GM12891 (cell line): ENCODE data around the gene TRIM9.

Experiments used
- DNase-seq: peaks from one replicate; pipeline ENCODE4 v3.0.0; 2011; ENCODE audit warnings: low spot score; ENCODE audit not compliant: insufficient read length
- FAIRE-seq: peaks from 2 replicates; lab custom pipeline; 2011; peaks lifted over from hg19 to GRCh38; lab: Jason Lieb, UNC
- PAX5 ChIP-seq: IDR thresholded peaks from 2 replicates; pipeline ENCODE4 v1.6.1; 2011; ENCODE audit warnings: low read length, moderate library complexity, mild to moderate bottlenecking; ENCODE audit not compliant: insufficient read depth, severe bottlenecking
- POLR2A ChIP-seq: IDR thresholded peaks from 2 replicates; pipeline ENCODE4 v1.6.1; 2011; ENCODE audit warnings: low read depth, low read length, control low read depth
- POLR2AphosphoS5 ChIP-seq: IDR thresholded peaks from 2 replicates; pipeline ENCODE4 v1.6.1; 2011; ENCODE audit warnings: low read depth, low read length, control low read depth
- POU2F2 ChIP-seq: IDR thresholded peaks from 2 replicates; pipeline ENCODE4 v1.6.1; 2011; ENCODE audit warnings: low read depth, mild to moderate bottlenecking, control low read depth, low read length, moderate library complexity
- SPI1 ChIP-seq: IDR thresholded peaks from 2 replicates; pipeline ENCODE4 v1.6.1; 2011; ENCODE audit warnings: low read depth, low read length, control low read depth
- TAF1 ChIP-seq: IDR thresholded peaks from 2 replicates; pipeline ENCODE4 v1.6.1; 2011; ENCODE audit warnings: low read depth, low read length, control low read depth

TRIM9 gene

GRCh38 chr14:51035611-51036192 lies 59.2 kb downstream of the TRIM9 start:
- DNase-seq (no peak), FAIRE-seq (no peak)
- no peak for TF ChIP-seq SPI1
- TF ChIP-seq POLR2A = no peak
- TF ChIP-seq TAF1 = no peak
- TF ChIP-seq POLR2AphosphoS5 = no peak
- TF ChIP-seq PAX5 = no peak
- TF ChIP-seq POU2F2 = no peak

GRCh38 chr14:51028851-51029754 lies 65.8 kb downstream of the TRIM9 start:
- no peak for DNase-seq
- FAIRE-seq = no peak
- TF ChIP-seq POLR2A (no peak), POU2F2 (no peak), TAF1 (no peak), PAX5 (no peak), POLR2AphosphoS5 (no peak), SPI1 (no peak)

- FAIRE-seq (no peak), DNase-seq (no peak)
- TF ChIP-seq SPI1 = no peak
- TF ChIP-seq PAX5 = no peak
- no peak for TF ChIP-seq POU2F2
- no peak for TF ChIP-seq TAF1
- no peak for TF ChIP-seq POLR2A
- TF ChIP-seq POLR2AphosphoS5 = no peak
Measured at GRCh38 chr14:51028361-51028760, 66.5 kb downstream of the TRIM9 start.

GRCh38 chr14:51024377-51024776 lies 70.5 kb downstream of the TRIM9 start:
- TF ChIP-seq POLR2AphosphoS5 = no peak
- TF ChIP-seq POU2F2 = no peak
- no peak for TF ChIP-seq PAX5
- no peak for TF ChIP-seq SPI1
- TF ChIP-seq POLR2A = no peak
- TF ChIP-seq TAF1 = no peak
- no peak for DNase-seq
- no peak for FAIRE-seq

GRCh38 chr14:51023964-51024363 lies 70.9 kb downstream of the TRIM9 start:
- no peak for DNase-seq
- no peak for FAIRE-seq

GRCh38 chr14:51022769-51023168 lies 72.1 kb downstream of the TRIM9 start:
- no peak for DNase-seq
- no peak for FAIRE-seq
- no peak for TF ChIP-seq POLR2A
- no peak for TF ChIP-seq POU2F2
- TF ChIP-seq SPI1 = no peak
- no peak for TF ChIP-seq PAX5
- TF ChIP-seq TAF1 = no peak
- TF ChIP-seq POLR2AphosphoS5 = no peak

More at GRCh38 chr14:51023964-51024363, 70.9 kb downstream of the TRIM9 start:
- no peak for TF ChIP-seq POLR2A

GRCh38 chr14:51020024-51020710 lies 74.7 kb downstream of the TRIM9 start:
- FAIRE-seq = no peak
- no peak for TF ChIP-seq SPI1
- no peak for TF ChIP-seq TAF1
- no peak for TF ChIP-seq POLR2A
- TF ChIP-seq POU2F2 = no peak
- TF ChIP-seq POLR2AphosphoS5 = no peak
- no peak for TF ChIP-seq PAX5
- DNase-seq = no peak

- FAIRE-seq = no peak
- no peak for DNase-seq
- TF ChIP-seq SPI1 = no peak
- no peak for TF ChIP-seq PAX5
- no peak for TF ChIP-seq POU2F2
- TF ChIP-seq TAF1 = no peak
- no peak for TF ChIP-seq POLR2A
- no peak for TF ChIP-seq POLR2AphosphoS5
Measured at GRCh38 chr14:51019089-51019488, 75.8 kb downstream of the TRIM9 start.

GRCh38 chr14:51018521-51018920 lies 76.4 kb downstream of the TRIM9 start:
- no peak for TF ChIP-seq POLR2AphosphoS5
- TF ChIP-seq POU2F2 = no peak
- no peak for TF ChIP-seq POLR2A
- TF ChIP-seq PAX5 = no peak
- no peak for TF ChIP-seq TAF1
- no peak for TF ChIP-seq SPI1
- FAIRE-seq (no peak), DNase-seq (no peak)

- TF ChIP-seq POLR2AphosphoS5 = no peak
- TF ChIP-seq POLR2A = no peak
- TF ChIP-seq PAX5 = no peak
- TF ChIP-seq SPI1 = no peak
- no peak for TF ChIP-seq TAF1
- no peak for TF ChIP-seq POU2F2
- FAIRE-seq = no peak
- DNase-seq = no peak
Measured at GRCh38 chr14:51014625-51015024, 80.3 kb downstream of the TRIM9 start.
